Ishikawa (cell line): ENCODE results near the gene AFAP1L1.

Experiments
- CEBPB ChIP-seq: IDR thresholded peaks from 2 replicates; pipeline ENCODE4 v1.6.1; 2012
- CREB1 ChIP-seq: IDR thresholded peaks from 2 replicates; pipeline ENCODE4 v1.6.1; 2012; ENCODE audit warnings: low read depth
- EGR1 ChIP-seq: IDR thresholded peaks from 2 replicates; pipeline ENCODE4 v1.6.1; 2012
- EP300 ChIP-seq: IDR thresholded peaks from 2 replicates; pipeline ENCODE4 v1.6.1; 2012; ENCODE audit warnings: borderline replicate concordance
- FOXM1 ChIP-seq: IDR thresholded peaks from 2 replicates; pipeline ENCODE4 v1.6.1; 2012; ENCODE audit warnings: low read depth, borderline replicate concordance
- MAX ChIP-seq: IDR thresholded peaks from 2 replicates; pipeline ENCODE4 v1.6.1; 2012
- NFIC ChIP-seq: IDR thresholded peaks from 2 replicates; pipeline ENCODE4 v1.6.1; 2012
- RAD21 ChIP-seq: IDR thresholded peaks from 2 replicates; pipeline ENCODE4 v1.6.1; 2012; ENCODE audit warnings: low read depth
- TAF1 ChIP-seq: IDR thresholded peaks from 2 replicates; pipeline ENCODE4 v1.6.1; 2012; ENCODE audit warnings: low read depth, mild to moderate bottlenecking
- TCF12 ChIP-seq: IDR thresholded peaks from 2 replicates; pipeline ENCODE4 v1.6.1; 2012; ENCODE audit warnings: low read depth
- TEAD4 ChIP-seq: IDR thresholded peaks from 2 replicates; pipeline ENCODE4 v1.6.1; 2012
- YY1 ChIP-seq: IDR thresholded peaks from 2 replicates; pipeline ENCODE4 v1.6.1; 2012; ENCODE audit warnings: low read depth
- ZBTB7A ChIP-seq: IDR thresholded peaks from 2 replicates; pipeline ENCODE4 v1.6.1; 2012; ENCODE audit warnings: low read depth
- TF ChIP-seq, protein P1 (sequence below): IDR thresholded peaks from 2 replicates; pipeline ENCODE4 v1.6.1; 2012
- TF ChIP-seq, protein P2 (sequence below): IDR thresholded peaks from 2 replicates; pipeline ENCODE4 v1.6.1; 2012; ENCODE audit warnings: low read depth, mild to moderate bottlenecking

Gene AFAP1L1

DNA sequence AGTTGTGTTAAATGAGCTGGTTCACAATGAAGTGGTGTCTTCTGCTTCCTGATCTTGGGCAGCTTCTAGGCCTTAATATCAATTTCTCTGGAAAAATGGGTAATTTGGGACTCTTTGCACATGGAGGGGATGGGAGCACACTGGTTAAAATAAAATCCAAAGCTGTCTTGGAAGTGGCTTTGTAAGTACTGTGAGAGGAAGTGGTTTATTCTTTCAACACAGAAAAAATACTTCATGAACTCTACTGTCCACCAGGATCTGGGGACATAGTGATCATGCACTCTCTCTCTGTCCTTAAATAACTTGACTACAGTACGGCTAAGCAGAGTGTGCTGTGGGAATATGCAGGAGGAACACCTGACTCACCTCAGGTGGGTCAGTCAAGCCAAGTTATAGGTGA lies 88.6 kb downstream of the AFAP1L1 start:
- TF ChIP-seq YY1 (no peak), FOXM1 (no peak), RAD21 (no peak), CREB1 (no peak)
- TF ChIP-seq, protein P1, sequence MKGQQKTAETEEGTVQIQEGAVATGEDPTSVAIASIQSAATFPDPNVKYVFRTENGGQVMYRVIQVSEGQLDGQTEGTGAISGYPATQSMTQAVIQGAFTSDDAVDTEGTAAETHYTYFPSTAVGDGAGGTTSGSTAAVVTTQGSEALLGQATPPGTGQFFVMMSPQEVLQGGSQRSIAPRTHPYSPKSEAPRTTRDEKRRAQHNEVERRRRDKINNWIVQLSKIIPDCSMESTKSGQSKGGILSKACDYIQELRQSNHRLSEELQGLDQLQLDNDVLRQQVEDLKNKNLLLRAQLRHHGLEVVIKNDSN: no peak

GRCh38 chr5:149362541-149362940 lies 90.9 kb downstream of the AFAP1L1 start:
- TF ChIP-seq, protein P2, sequence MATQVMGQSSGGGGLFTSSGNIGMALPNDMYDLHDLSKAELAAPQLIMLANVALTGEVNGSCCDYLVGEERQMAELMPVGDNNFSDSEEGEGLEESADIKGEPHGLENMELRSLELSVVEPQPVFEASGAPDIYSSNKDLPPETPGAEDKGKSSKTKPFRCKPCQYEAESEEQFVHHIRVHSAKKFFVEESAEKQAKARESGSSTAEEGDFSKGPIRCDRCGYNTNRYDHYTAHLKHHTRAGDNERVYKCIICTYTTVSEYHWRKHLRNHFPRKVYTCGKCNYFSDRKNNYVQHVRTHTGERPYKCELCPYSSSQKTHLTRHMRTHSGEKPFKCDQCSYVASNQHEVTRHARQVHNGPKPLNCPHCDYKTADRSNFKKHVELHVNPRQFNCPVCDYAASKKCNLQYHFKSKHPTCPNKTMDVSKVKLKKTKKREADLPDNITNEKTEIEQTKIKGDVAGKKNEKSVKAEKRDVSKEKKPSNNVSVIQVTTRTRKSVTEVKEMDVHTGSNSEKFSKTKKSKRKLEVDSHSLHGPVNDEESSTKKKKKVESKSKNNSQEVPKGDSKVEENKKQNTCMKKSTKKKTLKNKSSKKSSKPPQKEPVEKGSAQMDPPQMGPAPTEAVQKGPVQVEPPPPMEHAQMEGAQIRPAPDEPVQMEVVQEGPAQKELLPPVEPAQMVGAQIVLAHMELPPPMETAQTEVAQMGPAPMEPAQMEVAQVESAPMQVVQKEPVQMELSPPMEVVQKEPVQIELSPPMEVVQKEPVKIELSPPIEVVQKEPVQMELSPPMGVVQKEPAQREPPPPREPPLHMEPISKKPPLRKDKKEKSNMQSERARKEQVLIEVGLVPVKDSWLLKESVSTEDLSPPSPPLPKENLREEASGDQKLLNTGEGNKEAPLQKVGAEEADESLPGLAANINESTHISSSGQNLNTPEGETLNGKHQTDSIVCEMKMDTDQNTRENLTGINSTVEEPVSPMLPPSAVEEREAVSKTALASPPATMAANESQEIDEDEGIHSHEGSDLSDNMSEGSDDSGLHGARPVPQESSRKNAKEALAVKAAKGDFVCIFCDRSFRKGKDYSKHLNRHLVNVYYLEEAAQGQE: no peak
- TF ChIP-seq ZBTB7A: no peak

DNA sequence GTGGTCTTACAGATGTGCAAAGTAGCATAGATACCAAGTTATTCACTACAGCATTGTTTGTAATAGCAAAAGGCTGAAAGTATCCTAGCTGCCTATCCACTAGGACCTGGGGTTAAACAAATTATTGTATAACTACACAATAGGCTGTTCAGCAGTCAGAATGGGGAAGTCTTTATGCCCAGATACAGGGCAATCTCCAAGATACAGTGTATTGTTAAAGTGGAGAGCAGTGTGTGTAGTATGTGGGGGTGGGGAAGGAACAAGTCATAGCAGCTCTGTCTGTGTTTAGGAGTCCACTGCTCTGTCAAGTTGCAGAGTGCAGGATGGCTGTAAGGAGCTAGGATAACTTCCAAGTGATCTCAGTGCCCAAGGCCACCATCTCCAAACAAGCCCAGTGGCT lies 91.7 kb downstream of the AFAP1L1 start:
- TF ChIP-seq EP300: no peak
- TF ChIP-seq NFIC: no peak
- TF ChIP-seq CEBPB: no peak
- TF ChIP-seq MAX: no peak
- TF ChIP-seq RAD21: no peak
- no peak for TF ChIP-seq TEAD4
- TF ChIP-seq FOXM1: no peak
- TF ChIP-seq, protein P2: no peak
- TF ChIP-seq TAF1: no peak
- TF ChIP-seq TCF12: no peak
- TF ChIP-seq EGR1: no peak
- TF ChIP-seq ZBTB7A: no peak
- TF ChIP-seq, protein P1: no peak
- TF ChIP-seq CREB1: no peak
- TF ChIP-seq YY1: no peak

GRCh38 chr5:149363936-149364335 lies 92.3 kb downstream of the AFAP1L1 start:
- TF ChIP-seq EP300 (no peak), EGR1 (no peak), NFIC (no peak), RAD21 (no peak), TEAD4 (no peak), YY1 (no peak), TCF12 (no peak)
- TF ChIP-seq, protein P2: no peak
- TF ChIP-seq, protein P1: no peak

DNA sequence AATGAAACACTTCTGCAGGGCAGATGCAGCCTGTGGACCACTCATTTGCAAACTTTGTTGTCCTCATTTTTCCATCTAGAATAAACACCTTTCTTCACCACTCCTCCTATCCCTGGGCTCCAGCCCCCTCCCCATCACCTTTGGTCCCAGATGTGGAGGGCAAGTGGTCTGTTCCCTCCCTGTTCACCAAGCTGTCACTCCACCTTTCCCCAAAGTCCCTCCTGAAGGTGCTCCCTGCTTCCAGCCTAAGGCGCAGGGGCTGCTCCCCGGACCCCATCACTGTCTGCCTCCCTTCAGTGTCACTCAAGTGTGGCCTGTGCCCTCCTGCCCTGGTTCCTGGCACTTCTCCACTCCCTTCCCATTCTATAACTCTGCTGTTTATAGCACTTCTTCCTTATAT lies 93.1 kb downstream of the AFAP1L1 start:
- TF ChIP-seq CEBPB (no peak), CREB1 (no peak), EGR1 (no peak), ZBTB7A (no peak), FOXM1 (no peak), YY1 (no peak), EP300 (no peak), RAD21 (no peak), TEAD4 (no peak)
- TF ChIP-seq, protein P2: no peak
